Renal pelvis (tissue), 3 donors: ENCODE data around the gene CNR1. TPM values are rescaled to one million over a fixed set of nuclear protein-coding genes. Genes with fewer than 3 reads are reported as not detected.

Source experiments
- polyA plus RNA-seq, 3 donors: library from polyadenylated mRNA; unstranded; fragments of 120-200 nt; gene quantifications; one replicate each; pipeline ENCODE4 v1.2.1, GENCODE V29; 2013; ENCODE audit not compliant: insufficient read length in 3 of 3

Gene CNR1
- polyA plus RNA-seq, 3 donors, result 0.85 to 1.2 (median 0.89) TPM

Other genes with a start within 250 kb of the CNR1 start
- not detected for gene SPACA1, start 118.5 kb downstream of the CNR1 start, polyA plus RNA-seq